ENCODE results near the gene LHB.

LHB gene

DNA sequence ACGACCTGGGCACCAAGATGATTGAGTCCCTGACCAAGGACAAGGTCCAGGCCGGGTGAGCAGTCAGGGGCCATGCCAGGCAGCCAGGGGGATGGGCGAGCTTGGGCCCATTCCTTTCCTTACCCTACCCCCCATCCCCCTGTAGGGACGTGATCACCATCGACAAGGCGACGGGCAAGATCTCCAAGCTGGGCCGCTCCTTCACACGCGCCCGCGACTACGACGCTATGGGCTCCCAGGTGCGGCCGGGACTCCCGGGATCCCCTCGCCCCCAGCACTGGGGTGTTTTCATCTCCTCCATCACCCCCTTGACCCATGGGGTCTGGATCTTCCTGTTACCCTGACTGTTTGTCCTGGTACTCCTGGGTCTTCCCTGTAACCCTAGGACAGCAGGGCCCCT is 7.1 kb downstream of the LHB start:
- no peak for DNase-seq

DNA sequence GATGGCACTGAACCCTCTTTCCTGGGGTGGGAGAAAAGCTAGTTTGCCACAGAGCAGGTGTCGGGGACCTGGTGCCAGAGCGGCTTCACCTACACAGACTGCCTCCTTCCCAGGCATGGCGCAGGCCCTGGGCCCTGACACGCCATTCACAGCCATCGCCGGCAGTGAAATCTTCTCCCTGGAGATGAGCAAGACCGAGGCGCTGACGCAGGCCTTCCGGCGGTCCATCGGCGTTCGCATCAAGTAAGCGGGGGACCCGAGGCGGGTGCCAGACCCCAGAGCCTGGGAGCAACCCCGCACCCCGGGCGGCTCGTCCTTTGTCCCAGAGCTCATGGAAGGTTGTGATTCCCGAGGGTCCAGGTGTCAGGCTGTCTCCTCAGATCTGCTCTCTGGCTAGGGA is 10.0 kb downstream of the LHB start:
- DNase-seq: no peak

DNA sequence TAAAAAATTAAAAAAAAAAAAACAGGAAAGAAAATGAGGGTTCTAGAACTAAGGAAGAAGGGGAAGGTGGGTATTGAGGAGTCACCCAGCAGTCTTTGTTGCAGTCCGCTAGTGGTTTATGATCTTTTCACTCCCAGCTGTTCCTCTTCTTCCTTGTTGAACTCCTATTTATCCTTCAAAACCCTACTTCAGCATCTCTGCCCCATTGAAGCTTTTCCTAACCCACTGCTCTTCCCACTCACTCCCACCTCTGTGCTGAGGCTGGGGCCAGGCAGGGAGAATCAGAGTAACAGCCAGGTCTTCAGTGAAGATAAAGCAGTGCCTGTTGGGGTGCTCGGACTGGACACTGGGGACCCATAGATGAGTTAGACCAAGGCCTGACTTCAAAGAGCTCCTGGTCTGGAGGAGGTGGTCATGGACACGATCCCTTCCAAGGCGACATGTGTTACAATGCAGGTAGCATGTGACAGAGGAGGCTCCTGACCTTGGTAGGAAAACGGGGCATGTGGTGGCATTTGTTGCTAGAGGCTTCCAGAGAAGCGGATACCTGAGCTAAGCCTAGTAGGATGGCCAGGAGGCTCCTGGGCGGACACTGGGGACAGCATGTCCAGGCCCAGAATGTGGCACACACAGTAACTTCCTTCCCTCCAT is 11.8 kb downstream of the LHB start:
- no peak for DNase-seq

DNA sequence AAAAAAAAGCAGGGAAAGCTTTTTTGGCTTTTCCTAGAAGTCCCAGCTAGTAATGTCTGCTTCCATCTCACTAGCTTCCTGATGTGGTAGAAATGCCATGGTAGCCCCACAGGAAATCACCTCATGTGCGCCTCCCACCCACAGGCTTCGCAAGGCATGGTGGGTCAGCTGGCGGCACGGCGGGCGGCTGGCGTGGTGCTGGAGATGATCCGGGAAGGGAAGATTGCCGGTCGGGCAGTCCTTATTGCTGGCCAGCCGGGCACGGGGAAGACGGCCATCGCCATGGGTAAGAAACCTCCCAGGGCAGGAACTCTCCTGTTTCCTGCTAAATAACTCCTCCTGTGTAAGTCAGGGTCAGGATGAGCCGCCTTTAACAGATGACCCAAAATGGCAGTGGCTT is 12.8 kb downstream of the LHB start:
- DNase-seq: no peak

DNA sequence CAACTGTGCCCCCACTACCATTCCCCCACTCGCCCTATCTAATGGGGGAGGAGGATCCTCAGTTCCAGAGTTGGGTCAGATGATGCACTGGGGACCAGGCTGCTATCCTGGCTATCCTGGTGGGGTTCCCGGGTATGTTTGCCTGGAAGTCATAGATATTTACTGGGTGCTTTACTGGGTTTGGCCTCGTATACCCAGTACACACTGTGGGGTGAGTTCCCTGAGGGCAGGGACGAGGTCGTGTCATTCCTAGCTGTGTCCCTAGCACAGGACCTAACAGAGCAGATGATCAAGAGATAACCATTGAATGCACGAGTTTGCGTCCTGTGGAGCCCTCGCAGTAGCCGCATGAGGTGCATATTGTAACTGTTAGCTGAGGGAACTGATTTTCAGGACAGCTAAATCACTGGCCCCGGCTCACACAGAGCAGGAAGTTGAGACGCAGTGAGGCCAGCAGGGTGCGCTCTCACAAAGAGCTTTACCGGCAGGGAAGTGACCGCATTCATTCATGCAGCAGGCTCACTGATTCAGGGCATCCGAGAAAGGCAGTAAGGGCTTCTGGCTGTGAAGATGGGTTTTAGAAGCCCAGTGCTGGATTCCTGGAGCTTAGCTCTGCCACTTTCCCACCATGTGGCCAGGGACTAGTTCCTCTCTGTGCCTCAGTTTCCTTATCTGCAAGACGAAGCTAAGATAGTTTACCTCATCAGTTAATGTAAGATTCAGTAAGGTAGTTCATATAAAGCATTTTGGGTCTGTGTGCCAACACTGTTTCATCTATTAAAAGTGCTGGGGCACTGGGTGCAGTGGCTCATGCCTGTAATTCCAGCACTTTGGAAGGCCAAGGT is 17.2 kb downstream of the LHB start:
- DNase-seq: peak; percentile 73

DNA sequence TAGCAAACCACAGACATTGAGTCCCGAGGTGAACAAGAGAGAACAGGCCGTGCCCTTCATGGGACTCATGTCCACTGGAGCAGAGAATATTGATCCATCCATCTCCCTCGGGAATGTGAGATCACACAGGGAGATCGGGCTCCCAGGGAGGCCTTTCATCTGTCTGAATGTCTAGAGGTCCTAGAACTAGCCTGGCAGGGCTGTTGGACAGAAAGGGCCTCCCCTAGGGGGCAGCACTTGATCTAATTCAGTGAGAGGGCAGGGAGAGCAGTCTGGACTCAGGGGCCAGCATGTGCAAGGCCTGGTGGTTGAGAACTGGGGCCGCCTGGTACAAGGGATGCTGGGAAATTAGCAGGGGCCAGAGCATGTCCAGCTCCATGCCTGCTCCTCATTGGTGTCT is 18.9 kb downstream of the LHB start:
- DNase-seq: peak; percentile 61

DNA sequence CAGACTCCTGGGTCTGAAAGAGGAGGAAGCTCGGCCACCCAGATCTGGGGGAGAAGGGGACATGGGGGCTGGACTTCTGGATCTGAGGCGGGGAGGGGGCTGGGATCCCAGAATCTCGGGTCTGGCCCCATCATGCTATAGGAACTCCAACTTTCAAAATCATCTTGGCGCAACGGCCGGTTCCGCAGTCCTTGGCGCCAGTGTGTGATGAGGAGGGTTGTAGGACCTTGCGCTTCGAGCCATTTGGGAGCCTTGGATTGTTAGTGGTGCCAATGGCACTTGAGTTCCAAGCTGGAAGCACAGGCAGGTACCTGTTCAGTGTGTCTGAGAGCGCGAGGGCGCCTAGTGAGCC is 22.9 kb downstream of the LHB start:
- no peak for DNase-seq

DNA sequence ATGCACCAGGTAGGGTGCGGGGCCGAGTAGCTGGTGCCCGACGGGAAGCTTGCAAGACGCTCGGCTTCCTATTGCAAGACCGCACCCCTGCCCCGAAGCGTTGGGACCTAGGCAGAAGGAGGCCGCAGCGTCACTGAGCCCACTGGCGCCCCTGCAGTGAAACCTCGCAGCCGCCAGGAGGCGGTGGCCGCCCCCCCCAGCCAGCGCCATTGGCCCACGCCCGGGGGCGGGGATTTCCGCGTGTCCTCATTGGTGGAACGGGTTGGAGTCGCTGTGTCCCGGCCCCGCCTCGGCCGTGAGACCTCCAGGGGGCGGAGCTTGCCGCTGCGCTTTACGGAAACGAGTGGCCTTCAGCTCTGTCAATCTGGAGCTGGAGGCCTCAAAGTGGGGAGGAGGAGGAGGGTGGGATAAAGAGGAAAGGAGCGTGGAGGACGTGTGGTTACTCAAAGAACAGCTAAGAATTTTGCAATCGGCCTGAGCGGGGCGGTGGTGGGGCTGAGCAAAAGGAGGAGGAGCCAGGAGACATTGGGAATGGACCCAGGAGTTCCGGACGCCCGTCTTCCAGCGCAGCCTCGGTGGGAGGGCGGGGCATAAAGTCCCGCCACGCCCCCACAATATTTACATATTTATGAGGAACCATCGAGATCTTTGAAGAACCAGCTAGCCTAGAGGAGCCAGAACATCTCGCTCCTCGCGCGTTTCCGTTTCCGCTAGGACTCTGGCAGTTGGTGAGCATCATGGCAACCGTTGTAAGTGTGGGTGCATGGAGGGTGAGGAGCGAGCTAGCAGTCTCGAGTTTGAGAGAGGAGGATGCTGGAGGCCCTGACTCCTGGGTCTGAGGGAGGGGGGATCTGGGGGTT is 23.5 kb downstream of the LHB start, which contains the start of the genes GYS1 and RUVBL2:
Gene GYS1 (minus strand): TSS at position 135 of the 860 bp plus-strand sequence. CDS start 197 bp downstream, outside the sequence.
Gene RUVBL2 (plus strand): TSS at position 713 of the 860 bp plus-strand sequence. CDS start 25 bp downstream, at position 738.
- peak; percentile 100 for DNase-seq

DNA sequence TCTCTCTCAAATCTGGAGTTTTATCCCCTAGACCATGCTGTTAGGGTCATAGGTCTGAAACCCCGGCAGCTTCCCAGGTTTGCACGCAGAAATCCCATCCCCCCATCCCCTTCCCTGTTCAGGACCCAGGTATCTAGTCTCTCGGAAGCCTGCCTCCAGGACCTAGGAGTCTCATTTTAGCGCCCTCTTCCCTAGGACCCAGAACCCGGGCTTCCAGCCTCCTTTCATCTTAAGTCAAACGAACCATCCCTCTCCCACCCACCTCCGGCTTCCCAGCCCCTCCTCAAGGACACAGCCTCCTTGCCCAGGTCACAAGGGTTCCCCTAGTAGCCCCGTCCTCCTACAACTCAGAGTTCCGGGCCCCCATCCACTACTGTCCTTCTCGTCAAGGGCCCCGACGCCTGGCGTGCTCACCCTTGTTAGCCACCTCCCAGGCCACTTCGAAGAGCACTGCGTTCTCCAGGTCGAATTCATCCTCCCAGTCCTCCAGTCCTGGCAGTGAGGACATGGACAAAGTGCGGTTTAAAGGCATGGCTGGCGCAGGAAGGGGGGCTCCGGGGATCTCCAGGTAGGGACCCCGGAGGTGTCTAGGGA is 24.2 kb downstream of the LHB start:
- DNase-seq: no peak

DNA sequence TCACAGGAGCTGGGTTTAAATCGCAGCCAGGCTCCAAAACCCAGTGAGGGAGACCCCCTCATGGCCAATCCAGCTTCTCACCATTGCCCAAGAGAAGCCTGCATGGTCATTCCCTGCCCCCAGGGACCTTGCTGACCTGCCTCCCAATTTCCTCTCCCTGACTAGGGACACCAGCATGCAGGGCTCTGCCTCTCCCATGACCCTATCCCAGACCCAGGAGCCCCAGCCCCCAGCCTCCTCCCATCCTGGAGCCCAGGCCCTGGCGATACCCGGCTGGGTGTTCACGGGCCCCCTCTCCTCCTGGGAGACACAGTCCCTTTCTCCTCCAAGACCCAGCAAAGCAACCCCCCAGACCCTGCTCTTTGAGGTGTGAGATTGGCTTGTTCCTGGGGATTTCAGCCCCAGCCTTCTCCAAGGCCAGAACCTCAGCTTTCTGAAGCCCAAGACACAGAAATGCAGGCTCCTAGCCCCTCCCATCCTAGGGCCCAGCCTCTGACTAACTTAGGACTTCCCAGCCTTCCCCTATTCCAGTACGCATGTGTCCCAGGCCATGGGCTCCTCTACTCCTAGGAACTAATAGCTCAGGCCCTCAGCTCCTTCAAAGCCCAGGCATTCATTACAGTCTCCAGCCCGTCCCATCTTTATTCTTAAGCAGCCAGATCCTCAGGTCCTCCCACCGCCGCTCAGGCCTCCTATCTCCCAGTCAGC is 24.9 kb downstream of the LHB start:
- peak; percentile 82 for DNase-seq

DNA sequence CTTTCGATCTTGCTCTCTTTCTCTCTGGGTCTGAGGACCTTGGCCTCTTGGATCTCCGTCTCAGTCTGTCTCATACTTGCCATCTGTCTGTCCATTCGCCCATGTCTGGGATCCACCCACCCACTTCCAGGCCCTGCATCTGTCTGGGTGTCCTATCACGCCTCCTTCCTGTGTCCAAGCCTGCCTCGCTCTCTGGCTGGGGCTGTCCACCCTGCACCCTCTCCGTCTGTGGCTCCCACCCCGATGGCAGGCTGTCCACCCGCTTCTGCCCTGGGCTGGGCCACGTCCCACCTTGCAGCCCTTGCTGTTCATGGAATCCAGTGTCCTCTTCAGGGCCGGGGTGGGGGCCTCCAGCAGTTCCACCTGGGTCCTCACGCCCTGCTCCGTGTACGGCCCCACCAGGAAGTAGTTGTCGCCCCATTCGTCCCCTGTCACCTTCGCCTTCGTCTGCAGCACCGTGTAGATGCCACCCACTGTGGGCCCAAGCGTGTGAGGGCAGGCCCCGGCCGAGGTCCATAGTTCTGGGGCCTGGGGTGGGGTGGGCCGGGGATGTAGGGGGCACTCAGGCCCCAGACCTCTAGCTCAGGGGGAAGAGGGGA is 25.8 kb downstream of the LHB start:
- no peak for DNase-seq

DNA sequence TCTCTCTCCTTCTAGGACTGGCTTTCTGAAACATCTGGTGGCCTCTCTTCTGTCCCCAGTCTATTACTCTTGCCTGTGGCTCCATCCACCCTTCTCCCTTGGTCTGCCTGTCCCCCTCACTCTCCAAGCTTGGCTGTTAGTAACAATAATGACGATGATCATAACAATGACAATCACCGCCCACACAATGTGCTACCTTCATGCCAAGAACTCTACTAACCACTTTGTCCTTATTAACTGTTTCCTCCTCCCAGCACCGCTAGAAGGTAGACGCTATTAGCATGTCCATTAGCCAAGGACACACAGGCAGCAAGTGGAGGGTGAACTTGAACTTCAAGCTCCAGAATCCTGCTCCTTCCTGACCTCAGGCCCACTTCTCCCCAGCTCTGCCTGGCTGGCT is 26.5 kb downstream of the LHB start:
- DNase-seq: no peak

DNA sequence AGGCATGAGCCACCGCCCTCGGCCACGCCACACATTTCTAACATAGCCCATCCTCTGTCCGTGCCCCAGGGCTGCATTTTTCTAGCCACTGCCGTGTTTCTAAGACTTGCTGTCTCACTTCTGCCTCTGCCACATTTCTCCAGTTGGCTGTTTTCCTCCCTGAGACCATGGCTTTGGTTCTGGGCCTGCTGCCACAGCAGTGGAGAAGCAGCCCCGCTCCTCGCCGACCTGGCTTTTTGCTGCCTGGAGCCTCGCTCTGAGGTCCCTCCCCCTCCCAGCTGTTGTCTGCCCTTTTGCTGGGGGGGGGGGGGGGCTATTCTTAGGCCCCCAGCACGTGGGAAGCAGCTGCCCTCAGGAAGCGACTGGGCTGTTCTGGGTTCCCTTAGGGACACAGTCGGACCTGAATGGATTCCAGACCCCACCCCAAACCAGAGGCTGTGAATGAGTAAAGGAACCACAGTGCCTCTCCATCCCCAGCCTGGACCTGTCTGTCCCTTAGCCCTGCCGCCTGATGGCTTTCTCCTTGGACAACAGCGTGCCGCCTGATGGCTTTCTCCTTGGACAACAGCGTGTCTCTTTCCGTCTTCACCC is 27.1 kb downstream of the LHB start:
- no peak for DNase-seq

DNA sequence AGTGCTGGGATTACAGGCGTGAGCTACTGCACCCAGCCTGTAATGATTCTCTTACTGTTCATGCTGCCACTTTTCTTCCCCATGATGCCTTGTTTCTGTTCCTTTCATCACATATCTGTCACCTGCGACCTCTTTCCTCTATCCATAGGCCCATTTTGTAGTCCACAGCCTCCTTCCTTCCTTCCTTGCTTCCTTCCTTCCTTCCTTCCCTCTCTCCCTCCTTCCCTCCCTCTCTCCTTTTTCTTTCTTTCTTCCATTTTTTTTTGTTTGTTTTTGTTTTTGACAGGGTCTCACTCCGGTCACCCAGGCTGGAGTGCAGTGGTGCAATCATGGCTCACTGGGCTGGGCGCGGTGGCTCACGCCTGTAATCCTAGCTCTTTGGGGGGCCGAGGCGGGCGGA is 28.0 kb downstream of the LHB start:
- DNase-seq: no peak

DNA sequence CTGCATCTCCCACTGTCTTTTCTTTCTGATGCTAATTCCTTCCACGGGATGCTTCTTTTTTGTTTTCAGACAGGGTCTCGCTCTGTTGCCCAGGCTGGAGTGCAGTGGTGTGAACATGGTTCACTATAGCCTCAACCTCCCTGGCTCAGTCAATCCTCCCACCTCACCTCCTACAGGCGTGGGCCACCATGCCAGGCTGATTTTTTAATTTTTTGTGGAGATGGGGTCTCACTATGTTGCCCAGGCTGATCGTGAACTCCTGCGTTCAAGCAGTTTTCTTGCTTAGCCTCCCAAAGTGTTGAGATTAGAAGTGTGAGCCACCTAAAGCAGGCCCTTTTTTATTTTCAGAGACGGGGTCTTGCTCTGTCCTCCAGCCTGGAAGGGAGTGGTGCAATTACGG is 28.6 kb downstream of the LHB start:
- no peak for DNase-seq

DNA sequence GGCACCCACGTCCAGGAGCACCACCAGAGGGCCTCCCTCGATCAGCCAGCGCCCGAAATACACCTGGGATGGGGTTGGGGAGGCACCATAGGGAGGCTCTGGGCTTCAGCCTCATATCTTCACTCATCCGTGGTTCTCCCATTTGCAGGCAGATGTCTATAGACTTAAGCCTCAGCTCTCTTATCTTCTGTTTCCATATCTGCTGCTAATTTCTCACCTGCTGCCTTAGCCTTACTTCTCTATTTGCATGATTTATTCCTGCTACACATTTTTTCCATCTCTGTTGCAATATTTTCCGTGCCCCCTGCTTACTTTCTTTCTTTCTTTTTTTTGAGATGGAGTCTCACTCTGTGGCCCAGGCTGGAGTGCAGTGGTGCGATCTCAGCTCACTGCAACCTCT is 29.6 kb downstream of the LHB start:
- DNase-seq: no peak

DNA sequence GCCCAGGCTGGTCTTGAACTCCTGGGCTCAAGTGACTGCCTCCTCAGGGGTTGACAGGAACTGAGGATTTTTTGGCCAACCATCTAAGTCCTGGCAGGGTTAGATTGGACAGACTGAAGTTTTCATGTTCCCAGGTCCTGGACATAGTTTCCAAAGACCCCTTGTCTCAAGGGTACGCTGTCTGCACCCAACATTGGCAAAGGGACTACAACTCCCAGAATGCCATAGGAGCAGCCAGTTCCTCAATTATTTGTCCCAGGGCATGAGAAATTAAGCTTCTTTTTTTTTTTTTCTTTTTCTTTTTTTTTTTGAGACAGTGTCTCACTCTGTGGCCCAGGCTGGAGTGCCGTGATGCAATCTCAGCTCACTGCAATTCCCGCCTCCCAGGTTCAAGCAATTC is 30.7 kb downstream of the LHB start:
- DNase-seq: no peak

DNA sequence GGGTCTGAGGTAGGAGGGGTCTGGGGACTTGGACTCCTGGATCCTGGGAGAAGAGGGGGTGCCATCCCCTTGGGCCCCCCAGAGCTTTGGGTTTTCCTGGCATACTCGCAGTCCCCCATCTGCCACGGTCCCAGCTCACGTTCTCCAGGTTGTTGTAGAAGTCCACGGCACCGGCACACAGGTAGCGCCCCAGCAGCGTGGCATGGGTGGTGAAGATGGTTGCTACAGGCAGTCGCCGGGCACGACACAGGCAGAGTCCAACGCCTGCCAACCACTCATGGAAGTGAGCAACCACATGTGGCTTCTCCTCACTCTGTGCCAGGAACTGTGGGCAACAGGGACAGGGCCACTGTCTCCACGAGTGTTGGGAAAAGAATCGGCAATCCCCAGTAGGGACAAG is 31.2 kb downstream of the LHB start:
- no peak for DNase-seq

DNA sequence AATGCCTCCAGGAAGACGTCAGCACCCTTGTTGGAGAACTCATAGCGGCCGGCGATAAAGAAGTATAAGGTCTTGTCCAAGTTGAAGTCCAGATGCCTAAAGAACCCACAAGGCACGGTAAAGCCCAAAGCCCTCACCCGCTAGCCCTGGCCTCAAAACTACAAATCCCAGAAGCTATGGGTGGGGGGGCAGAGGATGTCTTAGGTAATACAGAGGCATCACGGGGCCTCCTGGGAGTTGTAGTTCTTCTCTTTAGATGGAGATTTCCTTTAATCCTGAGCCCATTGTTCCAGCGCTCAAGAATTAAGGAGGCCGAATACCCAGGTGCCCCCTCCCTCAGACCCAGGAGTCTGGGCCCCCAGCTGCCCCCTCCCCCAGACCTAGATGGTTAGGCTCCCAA is 34.6 kb downstream of the LHB start:
- DNase-seq: no peak

DNA sequence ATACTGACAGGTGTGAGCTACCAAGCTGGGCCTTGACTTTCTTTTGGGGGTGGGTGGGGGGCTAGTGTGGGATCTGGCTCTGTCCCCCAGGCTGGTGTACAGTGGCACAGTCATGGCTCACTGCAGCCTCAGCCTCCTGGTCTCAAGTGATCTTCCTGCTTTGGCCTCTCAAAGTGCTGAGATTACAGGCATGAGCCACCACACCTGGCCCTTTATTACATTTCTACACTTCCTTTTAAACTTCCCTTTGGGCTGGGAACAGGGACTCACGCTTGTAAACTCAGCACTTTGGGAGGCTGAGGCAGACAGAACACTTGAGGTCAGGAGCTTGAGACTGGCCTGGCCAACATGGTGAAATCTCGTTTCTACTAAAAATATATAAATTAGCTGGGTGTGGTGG is 39.8 kb downstream of the LHB start:
- no peak for DNase-seq
